ENCODE measurements around the gene CHD9.
"Not testable (repeated sequence)": the region's sequence is repeated elsewhere in the genome, so short reads cannot be mapped to it uniquely, and the experiment has no call there.

Gene CHD9

DNA sequence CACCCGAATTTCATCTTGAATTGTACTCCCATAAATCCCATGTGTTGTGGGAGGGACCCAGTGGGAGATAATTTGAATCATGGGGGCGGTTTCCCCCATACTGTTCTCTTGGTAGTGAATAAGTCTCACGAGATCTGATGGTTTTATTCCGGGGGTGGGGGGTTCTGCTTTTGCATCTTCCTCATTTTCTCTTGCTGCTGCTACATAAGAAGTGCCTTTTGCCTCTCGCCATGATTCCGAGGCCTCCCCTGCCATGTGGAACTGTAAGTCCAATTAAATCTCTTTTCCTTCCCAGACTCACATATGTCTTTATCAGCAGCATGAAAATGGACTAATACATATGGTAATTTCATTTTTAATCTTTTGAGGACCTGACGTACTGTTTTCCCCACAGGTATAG lies 20.7 kb downstream of the CHD9 start:
- DNase-seq: not testable (repeated sequence)

DNA sequence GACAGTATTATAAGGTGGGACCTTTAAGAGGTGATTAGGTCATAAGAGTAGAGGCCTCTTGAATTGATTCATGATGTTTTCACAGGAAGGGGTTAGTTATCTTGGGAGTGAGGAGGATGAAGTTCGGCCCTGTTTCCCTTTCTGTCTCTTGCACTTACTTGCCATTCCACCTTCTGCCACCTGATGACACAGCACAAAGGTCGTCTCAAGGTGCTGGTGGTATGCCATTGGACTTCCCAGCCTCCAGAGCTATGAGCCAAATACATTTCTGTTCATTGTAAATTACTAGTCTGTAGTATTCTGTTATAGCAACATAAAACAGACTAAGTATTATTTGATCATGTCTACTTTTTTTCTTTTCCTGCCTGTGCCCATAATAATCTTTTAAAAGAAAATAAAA lies 23.5 kb downstream of the CHD9 start:
- no peak for DNase-seq

DNA sequence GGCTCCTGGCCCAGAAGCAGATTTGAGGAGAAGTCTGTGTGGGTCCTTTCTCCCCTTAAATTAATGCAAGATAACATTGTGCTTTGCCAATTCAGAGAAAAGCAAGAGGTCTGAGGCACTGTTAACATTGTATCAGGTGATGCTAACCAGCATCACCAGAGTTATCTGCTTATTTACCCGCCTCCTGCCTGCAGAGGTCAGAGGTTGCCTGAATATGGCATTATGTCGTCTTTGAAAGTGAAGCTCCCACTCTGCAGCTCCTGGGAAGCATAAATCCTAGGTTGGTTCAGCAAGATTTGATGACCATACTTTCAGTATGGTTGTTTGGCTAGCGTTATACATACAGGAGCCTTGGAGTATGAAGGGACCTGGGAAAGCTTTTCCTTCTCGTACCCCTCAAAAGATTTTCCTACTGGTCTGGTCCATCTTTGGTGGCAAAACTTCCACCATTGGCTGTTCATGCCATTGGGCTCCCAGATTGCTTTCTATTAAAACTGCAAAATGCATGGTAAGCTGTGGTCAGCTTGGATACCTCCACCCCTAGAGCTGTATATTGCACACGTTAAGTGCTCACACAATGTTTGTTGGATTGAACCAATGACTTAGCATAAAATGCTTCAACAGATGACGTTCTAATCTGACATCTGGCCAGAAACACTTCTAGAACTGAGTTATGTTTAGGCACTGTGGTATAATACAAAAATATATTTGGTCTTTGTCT lies 24.1 kb downstream of the CHD9 start:
- no peak for DNase-seq

DNA sequence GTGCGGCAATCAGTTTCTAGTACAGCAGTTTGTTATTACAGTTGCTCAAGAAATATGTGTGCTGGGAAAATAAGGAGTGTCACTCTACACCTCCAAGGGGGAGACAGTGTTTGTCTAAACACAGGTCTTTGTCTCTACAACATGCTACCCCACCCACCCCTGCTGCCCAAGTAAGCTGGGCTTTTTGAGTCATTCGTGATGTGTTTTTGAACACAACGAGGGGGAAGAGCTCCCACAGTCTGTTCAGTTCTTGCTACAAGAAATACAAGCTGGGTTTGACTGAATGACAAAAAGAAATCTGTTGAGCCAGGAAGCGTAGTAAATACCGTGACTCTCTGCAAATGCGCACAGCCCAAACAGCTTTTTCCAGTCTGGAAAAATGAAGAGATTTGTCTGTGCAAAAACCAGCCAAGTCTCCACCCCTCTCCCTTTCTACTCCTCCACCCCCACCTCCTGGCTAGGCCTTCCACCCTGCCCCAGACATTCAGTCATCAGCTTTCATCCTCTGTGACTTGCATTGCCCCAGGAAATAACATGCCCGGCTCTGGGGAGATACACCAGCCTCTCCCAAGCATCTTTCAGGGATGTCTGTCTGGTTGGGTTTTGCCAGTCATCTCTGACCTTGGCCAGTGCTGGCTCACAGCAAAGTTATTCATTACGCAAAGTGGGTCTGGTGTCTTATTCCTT lies 25.7 kb downstream of the CHD9 start:
- no peak for DNase-seq

DNA sequence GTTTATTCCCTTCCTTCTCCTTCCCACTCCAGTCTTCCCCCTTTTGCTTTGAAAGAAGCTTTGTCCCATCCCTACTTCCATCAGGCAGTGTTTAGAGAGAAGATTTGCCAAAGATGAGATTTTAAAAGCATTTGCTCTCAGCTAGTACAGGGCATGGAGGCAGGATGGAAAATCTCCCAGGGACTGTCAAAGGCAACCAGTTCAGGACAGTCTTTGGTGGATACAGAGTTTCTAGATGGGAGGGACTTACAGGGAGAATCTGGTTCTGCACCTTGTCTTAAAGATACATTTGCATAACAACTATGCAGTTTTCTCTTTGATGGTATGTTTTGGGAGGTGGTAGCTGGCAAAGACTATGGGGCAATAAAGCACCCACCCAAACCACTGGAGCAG lies 26.2 kb downstream of the CHD9 start:
- DNase-seq: no peak

DNA sequence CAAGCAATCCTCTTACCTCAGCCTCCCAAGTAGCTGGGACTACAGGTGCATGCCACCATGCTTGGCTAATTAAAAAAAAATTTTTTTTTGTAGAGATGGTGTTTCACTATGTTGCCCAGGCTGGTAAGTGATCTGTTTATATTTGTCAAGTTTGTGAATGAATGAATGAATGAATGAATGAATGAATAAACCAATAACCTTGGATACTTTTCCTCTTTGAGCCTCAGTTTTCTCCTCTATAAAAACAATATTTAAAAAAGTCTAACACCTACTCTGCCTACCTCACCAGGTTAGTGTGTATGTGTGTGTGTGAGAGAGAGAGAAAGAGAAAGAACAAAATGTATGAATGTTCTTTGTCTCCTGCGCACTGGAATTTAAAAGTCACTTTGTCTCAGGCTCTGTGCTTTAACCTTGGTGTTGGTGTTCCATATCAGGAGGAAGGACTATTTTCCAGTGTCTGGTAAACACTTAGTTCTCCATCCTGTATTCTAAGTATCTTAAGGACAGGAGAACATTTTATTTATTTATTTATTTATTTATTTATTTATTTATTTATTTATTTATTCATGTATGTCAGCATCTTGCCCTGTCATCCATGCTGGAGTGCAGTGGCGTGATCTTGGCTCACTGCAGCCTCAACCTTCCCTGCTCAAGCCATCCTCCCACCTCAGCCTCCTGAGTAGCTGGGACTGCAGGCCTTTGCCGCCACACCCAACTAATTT lies 27.1 kb downstream of the CHD9 start:
- DNase-seq: no peak

DNA sequence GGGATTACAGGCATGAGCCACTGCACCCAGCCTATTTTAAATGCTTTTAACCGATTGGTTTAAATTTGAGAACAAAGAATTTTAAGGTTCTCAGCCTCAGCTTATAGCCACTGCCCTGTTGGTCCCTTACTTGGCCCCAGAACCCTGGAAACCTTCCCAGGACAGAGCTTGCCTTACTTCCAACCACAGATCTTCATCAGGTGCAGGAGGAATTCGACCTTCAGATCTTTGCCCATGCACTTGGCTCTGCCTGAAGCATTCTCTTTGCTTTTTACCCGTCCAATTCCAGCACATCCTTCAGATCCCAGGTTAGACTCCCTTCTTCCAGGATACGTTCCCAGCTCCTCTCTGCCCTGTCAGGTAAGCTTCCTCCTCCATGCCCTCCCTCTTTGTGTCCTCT lies 27.7 kb downstream of the CHD9 start:
- no peak for DNase-seq

DNA sequence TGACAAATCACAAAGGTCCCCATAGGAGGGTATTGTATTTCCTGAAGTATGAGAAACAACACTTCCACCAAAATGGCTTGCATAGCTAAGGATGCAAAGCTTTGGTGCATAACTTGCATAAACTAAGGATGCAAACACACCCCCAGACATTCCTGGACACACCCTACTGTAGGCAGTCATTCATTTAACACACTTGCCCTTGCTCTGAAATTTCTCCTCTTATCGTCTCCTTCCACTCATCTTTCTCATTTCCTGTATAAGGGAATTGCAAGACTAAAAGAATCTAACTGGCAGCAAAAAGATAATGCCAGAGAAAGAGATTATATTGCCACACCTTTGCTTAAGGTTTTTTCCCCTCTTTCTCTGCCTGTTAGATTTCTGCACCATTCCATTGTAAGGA lies 28.3 kb downstream of the CHD9 start:
- DNase-seq: no peak

DNA sequence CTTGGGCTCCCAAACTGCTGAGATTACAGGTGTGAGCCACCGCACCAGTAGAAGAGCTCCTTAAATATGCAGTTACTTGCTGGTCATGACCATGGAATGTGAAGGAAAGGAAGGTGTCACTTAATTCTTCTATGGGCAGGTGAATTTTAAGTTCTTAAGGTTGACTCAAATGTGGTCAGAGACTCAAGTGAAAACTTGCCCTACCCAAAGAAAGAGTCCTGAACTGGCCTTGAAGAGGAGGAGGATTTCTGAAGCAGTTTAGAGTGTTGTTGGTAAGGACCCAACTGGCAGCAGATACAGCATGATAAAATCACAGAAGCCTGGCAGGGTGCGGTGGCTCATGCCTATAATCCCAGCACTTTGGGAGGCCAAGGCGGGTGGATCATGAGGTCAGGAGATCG lies 29.4 kb downstream of the CHD9 start:
- DNase-seq: no peak

DNA sequence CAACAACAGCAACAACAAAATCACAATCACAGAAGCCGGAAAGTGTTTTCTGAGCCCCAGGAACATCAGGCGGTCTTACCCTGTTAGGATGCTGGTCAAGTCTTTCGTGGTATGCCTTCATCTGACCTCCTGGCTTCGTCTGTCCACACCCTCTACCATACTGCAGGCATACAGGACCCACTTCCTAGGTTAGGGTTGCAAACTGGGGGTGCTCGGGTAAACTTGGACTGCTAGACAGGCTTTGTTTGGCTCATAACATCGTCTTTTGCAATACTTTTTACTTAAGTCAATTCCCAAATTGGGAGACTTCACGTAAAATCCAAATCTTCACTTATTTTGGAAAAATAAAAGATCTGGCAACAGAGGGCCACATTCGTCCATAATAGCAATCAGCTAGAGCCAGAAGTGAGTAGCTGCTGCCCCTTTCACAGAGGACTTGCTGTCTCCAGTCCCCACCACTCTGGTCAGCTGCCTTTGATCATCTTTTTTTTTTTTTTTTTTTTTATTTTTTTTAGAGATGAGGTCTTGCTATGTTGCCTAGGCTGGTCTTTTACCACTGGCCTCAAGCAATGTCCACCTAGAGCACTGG lies 30.0 kb downstream of the CHD9 start:
- no peak for DNase-seq

DNA sequence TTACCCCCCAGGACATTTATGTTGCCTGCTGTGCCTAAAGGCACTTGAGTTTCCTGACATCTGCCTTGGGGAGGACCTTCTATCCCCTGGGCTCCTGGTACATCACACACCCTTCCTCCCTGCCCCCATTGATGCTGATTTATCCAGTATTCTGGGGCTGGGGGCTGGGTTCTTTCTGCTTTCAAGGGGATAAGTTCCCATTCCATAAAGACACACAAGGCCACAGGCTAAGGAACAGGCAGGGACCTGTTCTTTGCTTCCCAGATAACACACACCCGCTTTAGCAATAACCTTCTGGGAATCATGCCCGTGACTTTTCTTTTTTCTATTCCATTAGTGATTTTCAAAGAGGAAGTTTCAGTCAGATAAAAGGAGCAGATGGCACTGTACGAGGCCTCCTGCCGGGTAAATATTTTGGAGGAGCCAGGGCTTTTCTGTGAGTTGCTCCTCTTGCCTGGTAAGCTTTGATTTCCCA lies 30.6 kb downstream of the CHD9 start:
- no peak for DNase-seq

DNA sequence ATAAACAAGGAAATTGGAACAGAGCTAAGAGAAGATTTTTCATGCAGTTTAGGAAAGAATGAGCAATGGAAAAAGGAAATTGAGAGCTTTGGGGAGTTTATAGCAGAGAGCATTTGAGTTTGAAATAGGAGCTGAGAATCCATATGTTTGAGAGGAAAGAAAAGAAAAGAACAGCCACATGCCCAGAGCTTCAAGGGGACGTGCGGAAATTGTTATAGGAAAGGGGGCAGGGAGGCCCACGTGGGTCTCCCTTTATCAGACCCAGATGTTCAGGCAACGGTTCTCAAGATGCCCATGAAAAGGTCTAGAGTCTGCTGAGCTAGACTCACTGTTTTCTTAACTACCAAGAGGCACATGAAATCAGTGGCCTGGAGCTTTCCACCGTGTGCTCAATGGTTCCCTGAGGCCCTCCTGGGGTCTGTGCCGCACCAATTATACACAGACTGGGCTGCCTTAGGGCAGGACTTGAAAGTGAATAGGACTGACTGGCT lies 31.2 kb downstream of the CHD9 start:
- DNase-seq: no peak

DNA sequence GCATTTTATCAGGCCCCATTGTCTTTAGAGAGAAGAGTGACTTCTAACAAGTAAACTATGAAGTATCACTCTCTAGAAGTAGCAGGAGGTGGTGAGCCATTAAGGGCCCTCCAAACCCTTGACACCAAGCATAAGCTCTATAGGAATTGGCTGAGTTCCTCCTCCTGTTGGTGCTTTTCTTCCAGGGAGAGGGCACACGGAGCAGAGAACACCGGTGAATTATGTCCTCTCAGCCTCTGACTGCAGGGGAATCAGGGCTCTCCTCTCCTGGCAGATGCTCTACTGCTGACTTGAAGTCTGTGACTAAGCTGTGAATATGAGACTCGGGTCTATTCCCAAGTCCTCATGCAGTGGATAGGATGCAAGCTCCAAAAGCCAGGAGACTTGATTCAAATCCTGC lies 32.3 kb downstream of the CHD9 start:
- no peak for DNase-seq

DNA sequence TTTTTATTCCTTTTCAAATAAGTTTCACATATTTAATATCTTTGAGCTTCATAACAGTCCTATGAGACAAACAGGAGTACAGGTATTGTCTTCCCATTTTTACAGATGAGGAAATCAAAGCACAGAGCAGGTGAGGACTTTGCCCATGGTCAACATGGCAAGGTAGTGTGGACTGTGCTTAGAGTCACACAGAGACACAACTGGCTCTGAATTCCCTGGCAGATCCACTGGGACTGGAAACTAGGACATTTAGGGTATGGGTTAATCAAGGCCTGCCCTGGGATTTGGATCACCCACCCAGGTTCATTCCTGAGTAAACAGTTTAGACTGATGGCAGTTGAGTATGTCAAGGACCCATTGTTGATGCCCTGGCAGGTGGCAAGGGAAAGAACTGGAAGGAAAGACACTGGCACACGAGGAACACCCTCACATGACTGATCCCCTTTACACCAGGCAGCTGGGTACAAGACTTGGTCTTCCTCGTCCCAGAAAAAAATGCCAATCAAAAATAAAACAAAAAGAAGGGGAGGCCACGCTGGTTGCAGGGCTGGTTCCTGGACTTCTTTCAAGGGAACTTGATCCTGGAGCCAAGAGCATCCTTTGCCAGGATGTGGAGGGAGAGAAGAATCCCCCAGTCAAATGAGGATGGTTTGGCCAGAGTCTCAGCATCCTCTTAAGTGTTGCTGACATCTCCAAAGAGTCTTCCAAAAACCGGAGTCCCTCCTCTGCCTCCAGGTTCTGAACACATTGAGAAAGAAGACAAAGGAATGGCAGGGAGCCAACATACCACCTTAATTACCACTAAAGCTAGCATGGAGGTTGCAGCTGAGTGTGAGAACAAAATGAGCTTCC lies 34.9 kb downstream of the CHD9 start:
- no peak for DNase-seq

DNA sequence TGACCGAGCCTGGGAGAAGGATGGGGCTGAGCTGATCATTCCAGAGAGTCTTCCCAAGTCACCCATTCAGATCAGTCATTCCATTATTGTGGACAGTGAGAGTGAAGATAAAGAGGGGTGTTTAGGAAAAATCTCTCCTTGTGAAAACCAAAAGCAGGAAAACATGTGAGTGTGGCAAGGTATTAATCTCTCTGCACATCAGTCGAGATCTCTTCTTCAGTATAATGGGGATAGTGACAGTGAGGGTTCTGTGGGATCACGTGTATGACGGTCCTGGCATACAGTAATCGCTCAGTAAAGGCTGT lies 35.4 kb downstream of the CHD9 start:
- no peak for DNase-seq

DNA sequence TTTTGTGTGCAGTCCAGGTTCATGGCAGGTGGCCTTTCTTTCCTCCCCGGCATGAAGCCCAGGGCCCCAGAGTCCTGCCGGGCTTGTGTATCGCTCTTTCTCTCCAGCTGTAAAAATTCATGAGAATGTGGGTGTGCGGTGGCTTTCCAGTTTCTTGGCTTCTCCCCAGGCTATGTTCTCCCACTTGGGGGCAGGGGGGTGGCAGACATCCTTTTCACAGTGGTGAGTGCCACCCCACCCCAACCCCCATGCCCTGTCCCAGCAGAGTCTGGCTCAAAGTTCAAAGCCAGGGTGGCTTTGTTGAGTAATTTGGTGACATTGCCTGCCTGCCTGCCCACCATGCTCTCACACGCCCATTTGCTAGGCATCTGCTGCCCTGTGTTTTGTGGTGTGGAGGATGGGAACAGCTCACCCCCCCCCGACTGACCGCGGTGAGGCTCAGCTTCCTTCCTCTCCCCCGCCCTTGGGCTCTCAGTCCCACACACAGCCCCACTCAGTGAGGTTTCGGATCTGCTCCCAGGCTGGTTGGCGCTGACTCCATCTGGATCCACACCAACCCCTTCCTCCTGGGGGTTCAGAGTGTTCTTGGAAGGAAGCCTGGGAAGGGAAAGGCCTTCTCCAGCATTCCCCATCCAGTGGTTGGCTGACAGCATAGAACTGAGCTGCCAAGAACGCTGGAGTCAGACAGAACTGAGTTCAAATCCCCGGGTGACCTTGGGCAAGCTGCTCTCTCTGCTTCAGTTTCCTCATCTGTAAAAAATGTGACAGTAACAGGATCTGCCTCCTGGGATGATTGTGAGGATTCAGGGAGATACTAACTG lies 36.0 kb downstream of the CHD9 start:
- no peak for DNase-seq

DNA sequence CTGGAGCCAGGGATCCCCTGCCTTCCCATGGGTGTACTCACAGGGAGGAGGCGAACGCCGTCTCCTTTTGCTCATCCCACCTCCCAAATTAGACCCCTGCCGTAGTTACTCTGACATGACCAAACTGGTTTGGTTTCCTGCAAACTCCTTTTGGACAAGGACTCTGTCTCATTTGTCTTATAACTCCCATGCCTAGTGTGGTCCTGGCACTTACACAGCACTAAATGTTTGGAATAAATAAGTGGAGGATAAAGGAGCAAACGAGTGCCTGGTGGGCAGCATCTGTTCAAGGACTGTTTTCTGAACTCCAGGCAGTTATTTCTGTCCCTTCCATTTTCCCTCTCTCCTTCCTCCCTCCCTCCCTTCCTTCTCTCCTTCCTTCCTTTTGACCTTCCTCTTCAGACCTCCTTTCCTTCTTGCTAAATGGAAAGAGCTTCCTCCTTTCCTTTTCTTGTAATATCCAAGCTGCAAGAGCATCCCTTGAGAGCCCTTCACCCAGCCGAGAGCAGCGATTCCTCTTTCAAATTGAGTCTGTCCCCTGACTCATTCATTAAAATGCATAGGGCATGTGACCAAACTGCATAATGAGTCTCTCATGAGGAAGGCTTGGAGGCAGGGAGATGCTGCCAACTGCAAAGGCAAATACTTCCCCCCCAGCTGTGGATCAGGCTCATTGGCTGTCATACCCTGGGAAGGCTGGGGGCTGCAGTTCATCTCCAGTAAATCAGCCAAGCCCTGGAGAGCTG lies 36.8 kb downstream of the CHD9 start:
- peak; percentile 3 for DNase-seq

DNA sequence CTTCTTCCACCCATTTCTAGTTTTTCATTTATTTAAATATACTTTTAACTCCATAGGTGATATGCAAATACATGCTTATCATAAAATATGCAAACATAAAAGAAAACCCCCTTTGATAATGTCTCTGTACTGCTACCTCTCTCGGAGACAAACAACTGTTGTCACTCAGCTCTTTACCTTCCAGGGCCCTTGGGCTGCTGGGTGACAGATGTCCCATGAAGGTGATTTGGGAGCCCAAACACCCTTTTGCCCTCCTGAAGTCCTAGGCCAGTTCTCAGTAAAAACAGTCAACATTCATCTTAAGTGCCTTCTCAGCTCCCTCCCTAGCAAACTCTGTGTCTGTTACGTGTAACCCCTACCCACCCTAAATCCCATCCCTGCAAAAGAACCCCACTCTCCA lies 37.5 kb downstream of the CHD9 start:
- no peak for DNase-seq

DNA sequence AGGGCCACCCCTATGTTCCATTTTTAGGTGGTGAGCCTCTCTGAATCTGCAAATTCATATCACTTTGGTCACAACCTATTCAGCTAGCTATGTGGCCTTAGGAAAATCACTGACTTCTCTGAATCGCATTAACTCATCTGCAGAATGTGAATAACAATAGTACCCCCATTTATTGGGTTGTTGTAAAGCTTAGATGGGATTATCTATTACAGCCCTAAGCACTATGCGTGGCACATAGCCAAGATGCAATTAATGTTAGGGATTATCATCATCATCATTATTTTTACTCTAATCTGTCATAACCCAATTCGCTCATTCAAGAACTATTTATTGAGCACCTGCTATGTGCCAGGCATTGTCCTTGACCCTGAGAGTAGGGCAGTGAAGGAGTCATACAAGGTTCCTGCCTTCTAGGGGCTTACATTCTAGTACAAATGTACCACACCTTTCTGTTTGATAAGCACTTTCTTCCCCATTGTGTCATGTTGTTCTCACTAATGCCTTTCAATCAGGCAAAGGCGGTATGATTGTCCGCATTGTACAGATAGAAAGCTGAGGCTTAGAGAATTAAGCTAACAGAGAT lies 38.5 kb downstream of the CHD9 start:
- no peak for DNase-seq

DNA sequence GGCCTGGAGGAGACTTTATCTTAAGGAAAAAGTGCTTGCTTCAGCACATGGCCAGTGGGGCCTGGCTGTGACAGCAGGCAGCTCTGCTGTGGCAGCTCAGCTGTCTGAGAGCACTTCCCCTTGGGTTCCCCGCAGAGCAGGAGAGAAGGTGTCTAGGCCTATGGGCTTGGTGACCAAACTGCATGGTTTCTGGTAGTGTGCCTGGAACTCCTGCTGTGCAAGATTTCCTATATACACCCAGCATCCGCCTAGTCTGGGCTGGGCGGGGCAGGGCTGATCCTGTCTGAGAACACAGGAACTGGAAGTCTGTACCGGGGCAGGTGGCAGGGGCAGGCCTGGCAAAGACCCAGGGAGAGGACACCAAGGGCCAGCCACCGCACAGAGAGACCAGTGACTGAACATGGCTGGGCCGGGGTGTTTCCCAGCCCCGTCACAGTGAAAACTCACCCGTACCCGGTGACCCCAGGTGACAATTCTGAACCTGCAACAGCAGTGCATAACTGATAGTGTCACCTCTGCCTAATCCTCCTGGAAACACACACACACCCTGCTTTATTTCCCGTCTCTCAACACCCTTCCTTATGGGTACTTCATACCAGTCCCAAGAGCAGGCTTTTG lies 39.3 kb downstream of the CHD9 start:
- DNase-seq: no peak
